ENCODE results near the gene CDC23.

GRCh38 chr5:138230981-138231589 is 18.0 kb upstream of the CDC23 start:
- TF ChIP-seq CTCF (IDR thresholded peaks at IDR 0.05; ENCODE audit: low read depth, low read length) (no peak), EZH2phosphoT487 (IDR thresholded peaks at IDR 0.05; ENCODE audit: low read depth) (no peak)
